Esophagus squamous epithelium (tissue), 5 donors: ENCODE measurements around the gene PLCZ1. TPM values are rescaled to one million over a fixed set of nuclear protein-coding genes. Genes with fewer than 3 reads are reported as not detected.
A peak's percentile ranks its signal among the peaks of the same experiment; 100 is the strongest.

Source experiments
- DNase-seq: peaks from one replicate; lab custom pipeline; 2025; lab: John Stamatoyannopoulos, UW
- H3K27ac ChIP-seq, 4 donors: fragments of 200-600 bp; sonication (generic); one replicate each; pipeline ENCODE4 v1.5.1; 2016 to 2019; ENCODE audit warnings: mild to moderate bottlenecking in 1 of 4
- H3K27me3 ChIP-seq, 4 donors: fragments of 200-600 bp; sonication (generic); 1 replicate in 3 of 4; 2 replicates in 1 of 4; pipeline versions ENCODE4 v1.5.1 to v1.6.0; 2017 to 2021; ENCODE audit warnings: antibody characterized with exemption in 1 of 4
- H3K36me3 ChIP-seq, 3 donors: fragments of 200-600 bp; sonication (generic); one replicate each; pipeline ENCODE4 v1.5.1; 2016 to 2019
- H3K4me1 ChIP-seq, 3 donors: fragments of 200-600 bp; sonication (generic); one replicate each; pipeline ENCODE4 v1.5.1; 2017 to 2019
- H3K4me3 ChIP-seq, 4 donors: fragments of 200-600 bp; sonication (generic); 1 replicate in 3 of 4; 2 replicates in 1 of 4; pipeline ENCODE4 v1.5.1; 2016 to 2019; ENCODE audit warnings: mild to moderate bottlenecking in 2 of 4, moderate library complexity in 1 of 4
- H3K9me3 ChIP-seq, 3 donors: fragments of 200-600 bp; sonication (generic); one replicate each; pipeline ENCODE4 v1.5.1; 2016 to 2019
- CTCF ChIP-seq, 6 experiments: fragments of 450-650 bp in 4 of 6; fragments of 200-600 bp in 2 of 6; sonication (generic) in 2 of 6; IDR thresholded peaks; one replicate each; pipeline ENCODE4 v1.5.1; 2016 to 2019; ENCODE audit warnings: antibody characterized with exemption in 6 of 6, mild to moderate bottlenecking in 4 of 6, moderate library complexity in 4 of 6
- POLR2A ChIP-seq, 4 donors: fragments of 450-650 bp; IDR thresholded peaks; one replicate each; pipeline ENCODE4 v1.6.1; 2017; ENCODE audit warnings: antibody characterized with exemption in 4 of 4, mild to moderate bottlenecking in 4 of 4, moderate library complexity in 3 of 4
- whole genome bisulfite sequencing, 2 donors: methylation state at CpG; one replicate each; pipeline ENCODE4 v1.1.5; 2018; 5-methylcytosine and 5-hydroxymethylcytosine counted together
- intact Hi-C: fragments of 100-400 bp; cut with DNase I; formaldehyde crosslinking; loops from one replicate; pipeline ENCODE4 v1.15.0; 2022
- total RNA-seq, 4 donors: library from RNA; depleted of rRNA; stranded (reverse); fragments of >200 nt; gene quantifications; one replicate each; pipeline ENCODE4 v1.1.0, GENCODE V29; 2016
- donor health status: DM: yes; HTN: yes; CAD: no.

The PLCZ1 gene
- total RNA-seq, 4 donors from 2014 or later: not detected

GRCh38 chr12:18753481-18754123 is 15.8 kb upstream of the PLCZ1 start:
- Histone ChIP-seq H3K36me3 (no peaks in the 10 kb centered on the region), H3K27me3 (no peaks in the 10 kb centered on the region), H3K27ac (peak overlapping the region in 2 of 4 donors; percentile 33 to 50), H3K4me1 (peaks cover 0 to 13% (median 0%) of the 10 kb centered on the region in 3 donors), H3K9me3 (no peaks in the 10 kb centered on the region), H3K4me3 (peak overlapping the region in 2 of 4 donors; percentile 9 to 45)
- 62 to 63% methylated on average over 12 to 15 of the region's 16 CpGs for WGBS, 2 donors
- intact Hi-C loops: no loop called here
- DNase-seq: no peak
- TF ChIP-seq POLR2A (IDR thresholded peaks at IDR 0.05) (no peak), CTCF (IDR thresholded peaks at IDR 0.05) (no peak)

- intact Hi-C loops: no loop called here
- H3K4me1 ChIP-seq: peaks cover 0 to 13% (median 0%) of the 10 kb centered on the region in 3 donors
- TF ChIP-seq CTCF (IDR thresholded peaks at IDR 0.05) (no peak), POLR2A (IDR thresholded peaks at IDR 0.05) (no peak)
- H3K27me3 ChIP-seq: no peaks in the 10 kb centered on the region
- no peaks in the 10 kb centered on the region for H3K36me3 ChIP-seq
- H3K9me3 ChIP-seq: no peaks in the 10 kb centered on the region
- WGBS, 2 donors: 53 to 57% methylated on average over 1 of the region's 1 CpG
- no peak overlapping the region for H3K4me3 ChIP-seq
- peak overlapping the region in 1 of 4 donors; percentile 33 for H3K27ac ChIP-seq
- DNase-seq: no peak
Measured at GRCh38 chr12:18752947-18753346, 15.1 kb upstream of the PLCZ1 start.

GRCh38 chr12:18752280-18752920 is 14.6 kb upstream of the PLCZ1 start:
- intact Hi-C loops: no loop called here
- 51 to 53% methylated on average over 6 of the region's 6 CpGs for WGBS, 2 donors
- H3K36me3 ChIP-seq: no peaks in the 10 kb centered on the region
- H3K4me3 ChIP-seq: no peak overlapping the region
- H3K4me1 ChIP-seq: peaks cover 0 to 13% (median 0%) of the 10 kb centered on the region in 3 donors
- TF ChIP-seq CTCF (IDR thresholded peaks at IDR 0.05) (no peak), POLR2A (IDR thresholded peaks at IDR 0.05) (no peak)
- no peak for DNase-seq
- peak overlapping the region in 1 of 4 donors; percentile 33 for H3K27ac ChIP-seq
- no peaks in the 10 kb centered on the region for H3K9me3 ChIP-seq
- H3K27me3 ChIP-seq: no peaks in the 10 kb centered on the region

GRCh38 chr12:18751866-18752265 is 14.1 kb upstream of the PLCZ1 start:
- Histone ChIP-seq H3K9me3 (no peaks in the 10 kb centered on the region), H3K27me3 (no peaks in the 10 kb centered on the region), H3K36me3 (no peaks in the 10 kb centered on the region), H3K4me3 (no peak overlapping the region), H3K4me1 (peaks cover 0 to 13% (median 0%) of the 10 kb centered on the region in 3 donors), H3K27ac (no peak overlapping the region)
- intact Hi-C loops: no loop called here
- no peak for DNase-seq
- 57 to 74% methylated on average over 2 of the region's 2 CpGs for WGBS, 2 donors
- no peak for TF ChIP-seq POLR2A (IDR thresholded peaks at IDR 0.05)

- DNase-seq: no peak
Measured at GRCh38 chr12:18750085-18750484, 12.3 kb upstream of the PLCZ1 start.

More at GRCh38 chr12:18750085-18750484, 12.3 kb upstream of the PLCZ1 start:
- no peaks in the 10 kb centered on the region for H3K27me3 ChIP-seq
- H3K9me3 ChIP-seq: no peaks in the 10 kb centered on the region
- TF ChIP-seq POLR2A (IDR thresholded peaks at IDR 0.05) (no peak), CTCF (IDR thresholded peaks at IDR 0.05) (no peak)
- no peaks in the 10 kb centered on the region for H3K36me3 ChIP-seq
- H3K4me3 ChIP-seq: no peak overlapping the region
- no peak overlapping the region for H3K27ac ChIP-seq
- intact Hi-C loops: no loop called here
- peaks cover 0 to 13% (median 0%) of the 10 kb centered on the region in 3 donors for H3K4me1 ChIP-seq
- 67 to 69% methylated on average over 1 of the region's 1 CpG for WGBS, 2 donors
